Left colon (tissue), 2 donors: Measurements from ENCODE around the gene DISP3. TPM values are rescaled to one million over a fixed set of nuclear protein-coding genes. Genes with fewer than 3 reads are reported as not detected.

Experiments used
- ATAC-seq: fragments of 200-7000 bp; cut with Tn5 transposase; one replicate; pipeline ENCODE4 v1.9.1; 2020; ENCODE audit warnings: mild to moderate bottlenecking, moderate library complexity
- DNase-seq, 2 donors: peaks; one replicate each; pipeline ENCODE4 v3.0.0-alpha.2; 2020
- intact Hi-C, 2 donors: fragments of 100-400 bp; cut with DNase I in 1 of 2; cut with micrococcal nuclease in 1 of 2; formaldehyde crosslinking; loops; one replicate each; pipeline versions ENCODE4 v1.11.2 to v1.14.0; 2022; cut with DNase I, micrococcal nuclease
- total RNA-seq, 2 donors: library from RNA; stranded (reverse); fragmentation: NEBNext Ultra II Directional; extraction: Animal tissue kit (Norgen Biotek cat#: 25700); gene quantifications; one replicate each; pipeline ENCODE4 v1.2.1, GENCODE V29; 2021
- donor health status: DM: no; HTN: no; CAD: no.
- donor health status: DM: yes; HTN: yes; CAD: no.

The DISP3 gene
- total RNA-seq, 2 donors from 2014 or later: 0.18 to 0.31 TPM

- ATAC-seq (no peak), DNase-seq (no peak)
- intact Hi-C loops: no loop called here
Measured at GRCh38 chr1:11502516-11502915, 23.6 kb downstream of the DISP3 start.

- intact Hi-C loops: no loop called here
- no peak for ATAC-seq
Measured at GRCh38 chr1:11504599-11504998, 25.6 kb downstream of the DISP3 start.

DNA sequence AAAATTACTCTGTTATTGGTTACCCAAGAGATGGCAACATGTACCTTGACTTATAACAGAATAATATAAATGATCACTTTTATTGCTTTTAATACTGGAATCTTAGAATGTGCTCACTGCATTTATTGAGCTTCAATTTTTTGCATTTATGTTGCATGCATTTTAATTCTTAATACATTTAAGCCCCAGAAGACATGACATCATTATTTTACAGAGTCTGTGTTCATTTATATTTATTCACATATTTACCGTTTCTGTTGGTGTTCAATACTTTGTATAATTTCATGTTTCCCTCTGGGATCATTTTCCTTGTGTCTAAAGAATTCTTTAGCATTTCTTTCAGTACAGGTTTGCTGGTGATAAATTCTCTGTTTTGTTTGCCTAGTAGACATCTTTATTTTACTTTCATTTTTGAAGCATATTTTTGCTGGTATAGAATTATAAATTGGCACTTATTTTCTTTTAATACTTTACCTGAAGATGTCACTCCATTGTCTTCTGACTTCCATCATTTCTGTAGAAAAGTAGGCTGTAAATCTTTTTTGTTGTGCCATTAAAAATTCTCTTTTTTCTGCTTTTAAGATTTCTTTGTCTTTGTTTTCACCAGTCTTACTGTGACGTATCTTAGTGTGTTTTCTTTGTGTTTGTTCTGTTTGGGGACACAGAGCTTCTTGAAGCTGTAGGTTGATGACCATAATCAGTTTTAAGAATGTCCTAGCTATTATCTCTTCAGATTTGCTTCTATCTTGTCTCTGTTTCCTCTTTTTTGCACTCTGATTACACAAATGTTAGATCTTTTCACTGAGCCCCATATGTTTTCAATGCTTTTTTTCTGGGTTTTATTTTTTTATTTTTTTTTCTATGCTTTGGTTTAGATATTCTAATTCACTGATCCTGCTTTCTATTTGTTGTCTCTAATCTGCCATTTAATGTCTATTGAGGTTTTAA lies 26.9 kb downstream of the DISP3 start:
- ATAC-seq (no peak), DNase-seq (no peak)
- intact Hi-C loops: no loop called here

More at GRCh38 chr1:11504599-11504998, 25.6 kb downstream of the DISP3 start:
- no peak for DNase-seq

GRCh38 chr1:11507309-11507708 lies 28.4 kb downstream of the DISP3 start:
- ATAC-seq: no peak
- intact Hi-C loops: no loop called here
- DNase-seq: no peak

- intact Hi-C loops: no loop called here
- no peak for DNase-seq
- no peak for ATAC-seq
Measured at GRCh38 chr1:11513681-11514080, 34.7 kb downstream of the DISP3 start.

DNA sequence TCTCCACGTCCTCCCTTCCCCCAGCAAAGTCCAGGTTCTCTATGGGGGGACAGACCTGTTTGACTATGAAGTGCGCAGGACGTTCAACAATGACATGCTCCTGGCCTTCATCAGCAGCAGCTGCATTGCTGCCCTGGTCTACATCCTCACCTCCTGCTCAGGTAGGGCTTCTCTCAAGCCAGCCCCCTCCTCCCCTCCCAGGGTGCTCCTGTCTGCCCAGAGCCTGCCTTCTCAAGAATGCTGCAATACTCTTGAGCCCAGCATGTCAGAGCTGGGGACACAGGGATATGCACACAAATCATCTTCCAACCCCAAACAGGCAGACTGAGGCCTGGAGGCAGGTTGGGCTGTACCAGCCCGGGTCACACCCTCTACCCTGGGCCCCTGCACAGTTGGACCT lies 35.4 kb downstream of the DISP3 start:
- intact Hi-C loops: no loop called here
- DNase-seq (no peak), ATAC-seq (no peak)

GRCh38 chr1:11515368-11516300 lies 36.7 kb downstream of the DISP3 start:
- no peak for ATAC-seq
- intact Hi-C loops: no loop called here
- DNase-seq: no peak

GRCh38 chr1:11516961-11517635 lies 38.1 kb downstream of the DISP3 start:
- ATAC-seq (no peak), DNase-seq (no peak)
- intact Hi-C loops: no loop called here

DNA sequence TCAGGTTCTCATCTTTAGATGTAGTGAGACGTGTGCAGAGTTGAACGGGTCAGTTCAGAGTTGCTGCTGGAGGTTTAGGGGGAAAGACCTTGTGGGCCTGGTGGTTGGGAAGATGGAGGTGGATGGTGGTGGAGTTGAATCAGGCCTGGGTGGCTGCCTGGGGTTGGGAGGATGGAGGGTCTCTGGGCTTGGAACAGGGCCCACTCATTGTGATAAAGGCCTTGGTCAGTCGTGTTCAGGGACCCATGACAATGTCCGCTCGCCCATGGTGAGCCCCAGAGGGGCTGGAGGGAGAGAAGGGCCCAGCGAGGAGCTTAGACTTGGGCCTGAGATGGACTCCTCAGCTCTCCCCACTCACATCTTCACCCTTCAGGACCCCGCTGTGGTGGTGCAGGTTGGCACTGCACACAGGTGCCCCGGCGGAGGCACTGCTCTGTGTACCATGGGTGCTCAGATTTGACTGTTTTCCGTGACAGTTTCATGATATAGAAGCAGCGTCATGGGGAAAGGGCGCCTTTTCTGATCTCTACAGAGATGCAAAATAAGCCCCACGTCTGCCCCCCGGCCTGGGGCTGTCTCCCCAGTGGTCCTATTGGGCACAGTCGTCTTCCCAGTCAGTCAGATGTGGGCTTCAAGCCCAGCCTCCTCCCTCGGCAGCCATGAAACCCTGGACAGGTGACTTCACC lies 39.2 kb downstream of the DISP3 start:
- intact Hi-C loops: no loop called here
- no peak for ATAC-seq
- no peak for DNase-seq

DNA sequence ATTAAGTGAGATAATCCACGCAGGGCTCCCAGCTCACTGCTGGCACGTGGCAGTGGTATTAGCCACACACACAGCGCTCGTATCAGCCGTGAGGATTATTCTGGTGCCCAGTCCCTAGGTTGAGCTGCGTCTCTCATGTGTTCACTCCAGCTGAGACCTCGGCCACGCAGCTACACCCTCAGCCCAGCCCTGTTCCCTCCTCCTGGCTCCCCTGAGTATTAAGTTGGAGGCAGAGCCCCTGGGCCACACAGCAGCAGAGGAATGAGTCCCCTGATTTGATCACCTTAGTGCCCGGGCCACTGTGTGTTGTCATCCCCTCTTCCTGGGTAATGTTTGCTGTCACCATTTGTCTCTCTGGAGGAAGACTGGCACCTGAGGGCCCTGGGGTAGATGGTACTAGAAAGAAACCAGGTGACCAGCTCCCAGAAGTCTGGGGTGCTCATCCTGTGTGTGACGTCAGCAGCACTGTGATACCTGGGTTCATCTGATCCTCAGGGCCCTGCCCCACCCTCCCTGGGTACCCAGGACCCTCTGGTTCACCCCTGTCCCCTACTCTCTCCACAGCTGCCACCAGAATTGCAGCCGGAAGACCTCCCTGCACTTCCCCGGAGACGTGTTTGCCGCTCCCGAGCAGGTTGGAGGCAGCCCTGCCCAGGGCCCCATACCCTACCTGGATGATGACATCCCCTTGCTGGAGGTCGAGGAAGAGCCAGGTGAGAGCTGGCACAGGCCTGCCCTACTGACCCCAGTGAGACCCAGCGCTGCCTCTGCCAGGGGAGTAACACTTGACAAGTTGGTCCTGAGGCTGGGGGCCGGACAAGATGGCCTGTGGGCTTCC lies 40.1 kb downstream of the DISP3 start:
- intact Hi-C loops: no loop called here
- DNase-seq (no peak), ATAC-seq (no peak)

GRCh38 chr1:11519629-11520031 lies 40.7 kb downstream of the DISP3 start:
- DNase-seq (no peak), ATAC-seq (no peak)
- intact Hi-C loops: no loop called here

DNA sequence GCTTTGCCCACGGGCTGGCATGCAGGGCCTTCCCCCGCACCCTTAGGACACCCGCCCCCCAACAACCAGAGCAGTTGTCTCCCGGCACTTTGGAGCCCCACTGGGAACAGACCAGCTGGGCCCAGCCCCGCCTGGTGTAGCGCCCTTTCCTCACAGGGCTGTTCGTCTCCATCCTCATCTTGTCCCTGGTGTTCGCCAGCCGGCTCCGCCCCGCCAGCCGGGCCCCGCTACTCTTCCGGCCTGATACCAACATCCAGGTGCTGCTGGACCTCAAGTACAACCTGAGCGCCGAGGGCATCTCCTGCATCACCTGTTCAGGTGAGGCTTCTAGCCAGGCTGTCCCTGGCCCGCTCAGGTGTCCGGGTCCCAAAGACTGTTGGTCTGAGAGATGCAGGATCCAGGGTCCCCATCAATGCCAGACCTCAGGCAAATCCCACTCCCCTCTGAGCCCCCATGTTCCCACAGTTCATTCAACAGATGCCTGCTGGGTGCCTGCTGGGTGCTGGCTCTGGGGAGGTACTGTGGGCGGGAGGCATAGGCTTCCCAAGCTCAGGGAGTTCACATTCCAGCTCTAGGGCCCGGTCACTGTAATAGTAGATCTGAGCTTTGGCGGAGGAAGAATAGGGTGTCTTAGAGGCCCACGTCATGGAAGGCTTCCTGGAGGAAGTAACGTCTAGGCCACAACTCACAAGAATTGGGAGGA lies 41.7 kb downstream of the DISP3 start:
- ATAC-seq: no peak
- DNase-seq: no peak
- intact Hi-C loops: no loop called here

DNA sequence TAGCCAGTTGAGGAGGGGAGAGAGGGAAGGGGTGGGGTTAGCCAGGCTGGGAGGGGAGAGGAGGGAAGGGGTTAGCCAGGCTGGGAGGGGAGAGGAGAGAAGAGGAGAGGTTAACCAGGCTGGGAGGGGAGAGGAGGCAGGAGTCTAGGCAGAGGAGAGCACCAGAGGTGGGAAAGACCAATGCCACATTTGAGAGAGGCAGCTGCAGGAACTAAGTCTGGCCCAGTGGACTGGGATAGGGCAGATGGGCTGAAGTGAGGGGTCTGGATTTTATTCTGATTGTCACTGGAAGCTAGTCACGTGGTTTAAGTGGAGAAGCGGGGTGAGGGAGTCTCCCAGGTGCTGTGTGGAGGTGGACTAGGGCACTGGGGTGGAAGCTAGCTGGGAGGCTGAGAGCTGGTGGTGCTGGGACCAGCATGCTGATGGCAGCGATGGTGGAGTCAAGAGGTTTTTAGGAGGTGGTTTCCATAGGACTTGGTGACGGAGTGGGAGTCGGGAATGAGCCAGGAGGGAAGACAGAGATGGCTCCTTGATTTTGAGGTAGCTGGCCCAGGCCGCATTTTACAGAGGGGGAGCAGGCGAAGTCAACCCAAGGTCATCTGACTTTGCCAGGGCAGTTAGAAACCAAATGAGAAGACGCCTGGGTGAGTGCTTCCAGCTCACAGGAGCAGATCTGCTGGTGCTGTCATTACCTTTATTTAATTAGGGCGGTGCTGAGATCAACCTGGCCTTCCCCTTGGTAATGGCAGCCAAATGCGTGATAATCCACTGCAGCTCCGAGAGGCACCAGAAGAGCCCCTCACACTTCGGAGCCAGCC lies 42.8 kb downstream of the DISP3 start:
- intact Hi-C loops: no loop called here
- DNase-seq: no peak

GRCh38 chr1:11522400-11523235 lies 43.7 kb downstream of the DISP3 start:
- intact Hi-C loops: no loop called here
- DNase-seq: peak in 1 of 2 donors; percentile 6
- no peak for ATAC-seq

More for the DNA sequence above, 42.8 kb downstream of the DISP3 start:
- ATAC-seq: no peak

GRCh38 chr1:11523261-11523660 lies 44.3 kb downstream of the DISP3 start:
- ATAC-seq: no peak
- no peak for DNase-seq
- intact Hi-C loops: no loop called here
